Lower leg skin (tissue), 3 donors: Measurements from ENCODE around the gene MAS1.

Source experiments
- CTCF ChIP-seq, 3 donors: fragments of 450-650 bp; IDR thresholded peaks; one replicate each; pipeline ENCODE4 v1.5.1; 2016; ENCODE audit warnings: antibody characterized with exemption in 3 of 3, mild to moderate bottlenecking in 3 of 3, moderate library complexity in 2 of 3
- POLR2A ChIP-seq, 2 donors: fragments of 450-650 bp; IDR thresholded peaks; one replicate each; pipeline ENCODE4 v1.6.1; 2016 to 2017; ENCODE audit warnings: antibody characterized with exemption in 2 of 2, mild to moderate bottlenecking in 1 of 2, moderate library complexity in 1 of 2

GRCh38 chr6:159931112-159931511 lies 40.3 kb downstream of the MAS1 start:
- TF ChIP-seq POLR2A (IDR thresholded peaks at IDR 0.05), result no peak
- TF ChIP-seq CTCF (IDR thresholded peaks at IDR 0.05), result no peak
